Measurements from ENCODE around the gene CAPN14.

CAPN14 gene

GRCh38 chr2:31166925-31167324, 50.4 kb downstream of the CAPN14 start:
- H3K27ac ChIP-seq, result no peak overlapping the region
- no peak for DNase-seq (ENCODE audit: low read depth, low spot score)

- DNase-seq (ENCODE audit: low read depth, low spot score), result no peak
- no peak overlapping the region for H3K27ac ChIP-seq
Observed at GRCh38 chr2:31163011-31163539, 54.2 kb downstream of the CAPN14 start.

GRCh38 chr2:31161637-31162036, 55.7 kb downstream of the CAPN14 start:
- no peak for DNase-seq (ENCODE audit: low read depth, low spot score)

GRCh38 chr2:31151501-31151900, 65.8 kb downstream of the CAPN14 start:
- H3K27ac ChIP-seq, result no peak overlapping the region
- no peak for DNase-seq (ENCODE audit: low read depth, low spot score)

More at GRCh38 chr2:31161637-31162036, 55.7 kb downstream of the CAPN14 start:
- no peak overlapping the region for H3K27ac ChIP-seq

- DNase-seq (ENCODE audit: low read depth, low spot score), result no peak
- no peak overlapping the region for H3K27ac ChIP-seq
Observed at GRCh38 chr2:31150120-31150670, 67.1 kb downstream of the CAPN14 start.

- no peak overlapping the region for H3K27ac ChIP-seq
- no peak for DNase-seq (ENCODE audit: low read depth, low spot score)
Observed at GRCh38 chr2:31148514-31148913, 68.8 kb downstream of the CAPN14 start.

GRCh38 chr2:31147645-31148044, 69.7 kb downstream of the CAPN14 start:
- no peak for DNase-seq (ENCODE audit: low read depth, low spot score)
- H3K27ac ChIP-seq, result no peak overlapping the region

GRCh38 chr2:31142110-31142509, 75.2 kb downstream of the CAPN14 start:
- no peak overlapping the region for H3K27ac ChIP-seq
- no peak for DNase-seq (ENCODE audit: low read depth, low spot score)

GRCh38 chr2:31141443-31142085, 75.8 kb downstream of the CAPN14 start:
- no peak for DNase-seq (ENCODE audit: low read depth, low spot score)
- H3K27ac ChIP-seq, result no peak overlapping the region

- DNase-seq (ENCODE audit: low read depth, low spot score), result no peak
- no peak overlapping the region for H3K27ac ChIP-seq
Observed at GRCh38 chr2:31140151-31140550, 77.2 kb downstream of the CAPN14 start.

GRCh38 chr2:31139671-31140070, 77.6 kb downstream of the CAPN14 start:
- no peak overlapping the region for H3K27ac ChIP-seq
- DNase-seq (ENCODE audit: low read depth, low spot score), result no peak

- peak within 1 kb of the TSS; percentile 12 for H3K27ac ChIP-seq
- peak; percentile 24 for DNase-seq (ENCODE audit: low read depth, low spot score)
Observed at GRCh38 chr2:31138037-31138962, 79.0 kb downstream of the CAPN14 start, which contains the start of gene GALNT14. Gene GALNT14, minus strand, starts transcription at chr2:31138440. Its CDS starts 354 bp downstream, at chr2:31138086.

- H3K27ac ChIP-seq, result peak overlapping the region; percentile 12
- no peak for DNase-seq (ENCODE audit: low read depth, low spot score)
Observed at GRCh38 chr2:31137211-31138036, 79.9 kb downstream of the CAPN14 start.

GRCh38 chr2:31136732-31137131, 80.6 kb downstream of the CAPN14 start:
- H3K27ac ChIP-seq, result no peak overlapping the region
- no peak for DNase-seq (ENCODE audit: low read depth, low spot score)

- no peak for DNase-seq (ENCODE audit: low read depth, low spot score)
- H3K27ac ChIP-seq, result no peak overlapping the region
Observed at GRCh38 chr2:31136000-31136399, 81.3 kb downstream of the CAPN14 start.

- DNase-seq (ENCODE audit: low read depth, low spot score), result no peak
- H3K27ac ChIP-seq, result no peak overlapping the region
Observed at GRCh38 chr2:31134480-31134879, 82.8 kb downstream of the CAPN14 start.

GRCh38 chr2:31132786-31133185, 84.5 kb downstream of the CAPN14 start:
- H3K27ac ChIP-seq, result no peak overlapping the region
- DNase-seq (ENCODE audit: low read depth, low spot score), result no peak

GRCh38 chr2:31131871-31132270, 85.4 kb downstream of the CAPN14 start:
- H3K27ac ChIP-seq, result no peak overlapping the region
- no peak for DNase-seq (ENCODE audit: low read depth, low spot score)

GRCh38 chr2:31129375-31130171, 87.7 kb downstream of the CAPN14 start:
- DNase-seq (ENCODE audit: low read depth, low spot score), result no peak

More at GRCh38 chr2:31129375-31130171, 87.7 kb downstream of the CAPN14 start:
- H3K27ac ChIP-seq, result no peak overlapping the region

Data from epithelial cell of prostate (primary cell).